GM18505 (cell line): ENCODE data around the gene IDH3B.
"Not testable (repeated sequence)": the region's sequence is repeated elsewhere in the genome, so short reads cannot be mapped to it uniquely, and the experiment has no call there.

Experiments used
- ATAC-seq: cut with Tn5 transposase; IDR thresholded peaks from one replicate; pipeline ENCODE4 v1.9.1; 2021; ENCODE audit not compliant: unreplicated experiment
- POLR2A ChIP-seq: IDR thresholded peaks from 4 replicates; pipeline ENCODE4 v1.6.1; 2011; ENCODE audit warnings: borderline replicate concordance; ENCODE audit not compliant: insufficient read depth, insufficient read length; ENCODE audit errors: extremely low read depth

The IDH3B gene

GRCh38 chr20:2691663-2692035, 27.6 kb upstream of the IDH3B start:
- no peak for TF ChIP-seq POLR2A
- ATAC-seq: no peak

GRCh38 chr20:2691127-2691526, 27.1 kb upstream of the IDH3B start:
- no peak for ATAC-seq
- no peak for TF ChIP-seq POLR2A

- no peak for ATAC-seq
- no peak for TF ChIP-seq POLR2A
Measured at GRCh38 chr20:2690718-2691117, 26.7 kb upstream of the IDH3B start.

- no peak for TF ChIP-seq POLR2A
- ATAC-seq: no peak
Measured at GRCh38 chr20:2690213-2690612, 26.2 kb upstream of the IDH3B start.

GRCh38 chr20:2688041-2688591, 24.1 kb upstream of the IDH3B start:
- TF ChIP-seq POLR2A: no peak
- ATAC-seq: no peak

GRCh38 chr20:2687514-2687913, 23.5 kb upstream of the IDH3B start:
- no peak for TF ChIP-seq POLR2A
- ATAC-seq: no peak

GRCh38 chr20:2684817-2685216, 20.8 kb upstream of the IDH3B start:
- ATAC-seq: not testable (repeated sequence)

GRCh38 chr20:2682040-2682439, 18.0 kb upstream of the IDH3B start:
- not testable (repeated sequence) for ATAC-seq

GRCh38 chr20:2680046-2680445, 16.0 kb upstream of the IDH3B start:
- TF ChIP-seq POLR2A: no peak
- ATAC-seq: no peak

GRCh38 chr20:2673453-2673852, 9.4 kb upstream of the IDH3B start:
- ATAC-seq: no peak
- no peak for TF ChIP-seq POLR2A

- TF ChIP-seq POLR2A: no peak
- no peak for ATAC-seq
Measured at GRCh38 chr20:2672446-2672845, 8.4 kb upstream of the IDH3B start.

- no peak for ATAC-seq
- TF ChIP-seq POLR2A: no peak
Measured at GRCh38 chr20:2671977-2672376, 8.0 kb upstream of the IDH3B start.

- TF ChIP-seq POLR2A: no peak
- no peak for ATAC-seq
Measured at GRCh38 chr20:2663364-2663886, 591 bp downstream of the IDH3B start.

GRCh38 chr20:2659547-2659946, 4.5 kb downstream of the IDH3B start:
- TF ChIP-seq POLR2A: no peak
- no peak for ATAC-seq
